Activated B cell treated with CpG ODN at 0.5 μM for 24 hours (primary cell): ENCODE results near the gene TUNAR. TPM values are rescaled to one million over a fixed set of nuclear protein-coding genes. Genes with fewer than 3 reads are reported as not detected.

Experiments used
- ATAC-seq: fragments of 200-7000 bp; cut with Tn5 transposase; one replicate; pipeline ENCODE4 v1.10.0; 2021; ENCODE audit warnings: low read depth, mild to moderate bottlenecking, moderate library complexity
- CTCF ChIA-PET: fragments of 350-600 bp; sonication (Branson Sonifier 250); formaldehyde crosslinking; loops from one replicate; lab custom pipeline; 2021; ENCODE audit warnings: antibody characterized with exemption; lab: Charles Lee
- POLR2A ChIA-PET: fragments of 350-600 bp; sonication (Branson Sonifier 250); formaldehyde crosslinking; loops from one replicate; lab custom pipeline; 2021; ENCODE audit warnings: antibody characterized with exemption; lab: Charles Lee
- DNase-seq: peaks from one replicate; pipeline ENCODE4 v3.0.0; 2022
- H3K27ac Mint-ChIP-seq: one replicate; pipeline ENCODE4 v1.8.0; 2020; ENCODE audit warnings: mixed read lengths
- H3K27me3 Mint-ChIP-seq: one replicate; pipeline ENCODE4 v1.8.0; 2021; ENCODE audit warnings: mixed read lengths
- H3K36me3 Mint-ChIP-seq: one replicate; pipeline ENCODE4 v1.8.0; 2021; ENCODE audit warnings: low read depth, mixed read lengths
- H3K4me1 Mint-ChIP-seq: one replicate; pipeline ENCODE4 v1.8.0; 2021; ENCODE audit warnings: mixed read lengths
- H3K4me3 Mint-ChIP-seq: one replicate; pipeline ENCODE4 v1.8.0; 2020; ENCODE audit warnings: mild to moderate bottlenecking, mixed read lengths
- H3K9me3 Mint-ChIP-seq: one replicate; pipeline ENCODE4 v1.8.0; 2020; ENCODE audit warnings: mixed read lengths
- CTCF ChIP-seq: fragments of 200-600 bp; IDR thresholded peaks from one replicate; pipeline ENCODE4 v1.8.0; 2022; ENCODE audit warnings: antibody characterized with exemption, mild to moderate bottlenecking
- intact Hi-C: fragments of 100-400 bp; cut with micrococcal nuclease; formaldehyde crosslinking; loops from one replicate; pipeline ENCODE4 v1.15.1; 2024
- total RNA-seq: library from RNA; stranded (reverse); gene quantifications from 2 replicates; pipeline ENCODE4 v1.2.3, GENCODE V29; 2022

The TUNAR gene
- total RNA-seq, 1 donor from 2014 or later = 0.40 TPM

GRCh38 chr14:95896498-95897135, 20.0 kb downstream of the TUNAR start:
- intact Hi-C loops = loop anchor here (10.0 kb wide), 1 partner anchor 528 kb away; no protein-coding TSS in a partner anchor
- no peak for DNase-seq
- H3K27me3 Mint-ChIP-seq = peaks cover 23% of the 10 kb centered on the region
- H3K4me3 Mint-ChIP-seq = no peak overlapping the region
- ChIA-PET CTCF (no interaction called here), POLR2A (no interaction called here)
- TF ChIP-seq CTCF = no peak
- ATAC-seq = no peak
- H3K36me3 Mint-ChIP-seq = no peaks in the 10 kb centered on the region
- no peak overlapping the region for H3K27ac Mint-ChIP-seq
- H3K4me1 Mint-ChIP-seq = peaks cover 2% of the 10 kb centered on the region
- no peaks in the 10 kb centered on the region for H3K9me3 Mint-ChIP-seq

GRCh38 chr14:95897280-95897679, 20.6 kb downstream of the TUNAR start:
- H3K4me1 Mint-ChIP-seq = peaks cover 2% of the 10 kb centered on the region
- peaks cover 23% of the 10 kb centered on the region for H3K27me3 Mint-ChIP-seq
- POLR2A ChIA-PET = no interaction called here

GRCh38 chr14:95901054-95901453, 24.4 kb downstream of the TUNAR start:
- ATAC-seq (no peak), DNase-seq (no peak)
- H3K27me3 Mint-ChIP-seq = peaks cover 21% of the 10 kb centered on the region
- ChIA-PET CTCF (no interaction called here), POLR2A (no interaction called here)
- H3K27ac Mint-ChIP-seq = no peak overlapping the region
- H3K9me3 Mint-ChIP-seq = no peaks in the 10 kb centered on the region
- H3K36me3 Mint-ChIP-seq = no peaks in the 10 kb centered on the region
- no peaks in the 10 kb centered on the region for H3K4me1 Mint-ChIP-seq
- intact Hi-C loops = no loop called here
- no peak overlapping the region for H3K4me3 Mint-ChIP-seq
- TF ChIP-seq CTCF = no peak

More at GRCh38 chr14:95897280-95897679, 20.6 kb downstream of the TUNAR start:
- Mint-ChIP-seq H3K27ac (no peak overlapping the region), H3K9me3 (no peaks in the 10 kb centered on the region), H3K36me3 (no peaks in the 10 kb centered on the region), H3K4me3 (no peak overlapping the region)
- DNase-seq (no peak), ATAC-seq (no peak)
- intact Hi-C loops = loop anchor here (10.0 kb wide), 1 partner anchor 528 kb away; no protein-coding TSS in a partner anchor
- CTCF ChIA-PET = no interaction called here
- no peak for TF ChIP-seq CTCF

GRCh38 chr14:95902273-95902826, 25.7 kb downstream of the TUNAR start:
- ATAC-seq (no peak), DNase-seq (no peak)
- Mint-ChIP-seq H3K27ac (no peak overlapping the region), H3K27me3 (peaks cover 20% of the 10 kb centered on the region), H3K9me3 (no peaks in the 10 kb centered on the region), H3K4me1 (no peaks in the 10 kb centered on the region), H3K36me3 (no peaks in the 10 kb centered on the region), H3K4me3 (no peak overlapping the region)
- ChIA-PET POLR2A (no interaction called here), CTCF (no interaction called here)
- intact Hi-C loops = no loop called here
- no peak for TF ChIP-seq CTCF

GRCh38 chr14:95903165-95903564, 26.5 kb downstream of the TUNAR start:
- H3K27ac Mint-ChIP-seq = no peak overlapping the region
- ATAC-seq (no peak), DNase-seq (no peak)
- intact Hi-C loops = no loop called here
- TF ChIP-seq CTCF = no peak
- H3K36me3 Mint-ChIP-seq = no peaks in the 10 kb centered on the region
- no peaks in the 10 kb centered on the region for H3K4me1 Mint-ChIP-seq
- no peak overlapping the region for H3K4me3 Mint-ChIP-seq
- H3K27me3 Mint-ChIP-seq = peaks cover 16% of the 10 kb centered on the region
- no peaks in the 10 kb centered on the region for H3K9me3 Mint-ChIP-seq
- ChIA-PET CTCF (no interaction called here), POLR2A (no interaction called here)
